Gastrocnemius medialis (tissue), 4 donors: Measurements from ENCODE around the gene ZBTB20. TPM values are rescaled to one million over a fixed set of nuclear protein-coding genes. Genes with fewer than 3 reads are reported as not detected.

ENCODE experiments used
- ATAC-seq, 2 donors: fragments of 150-250 bp; one replicate each; pipeline ENCODE4 v1.9.1; 2016
- DNase-seq, 2 donors: peaks; one replicate each; pipeline ENCODE4 v3.0.0-alpha.2; 2019
- H3K27ac ChIP-seq, 4 donors: fragments of 200-600 bp; sonication (generic); 1 replicate in 1 of 4; 2 replicates in 3 of 4; pipeline ENCODE4 v1.5.1; 2016 to 2018; ENCODE audit warnings: mild to moderate bottlenecking in 2 of 4, moderate library complexity in 1 of 4
- H3K27me3 ChIP-seq, 3 donors: fragments of 200-600 bp; sonication (generic) in 2 of 3; 1 replicate in 1 of 3; 2 replicates in 2 of 3; pipeline versions ENCODE4 v1.5.1 to v1.6.0; 2016 to 2019; ENCODE audit warnings: mild to moderate bottlenecking in 1 of 3, moderate library complexity in 1 of 3
- H3K36me3 ChIP-seq, 2 donors: fragments of 200-600 bp; sonication (generic) in 1 of 2; one replicate each; pipeline ENCODE4 v1.5.1; 2017 to 2018
- H3K4me1 ChIP-seq, 2 donors: fragments of 200-600 bp; sonication (generic) in 1 of 2; one replicate each; pipeline ENCODE4 v1.5.1; 2016 to 2017; ENCODE audit warnings: mild to moderate bottlenecking in 2 of 2
- H3K4me3 ChIP-seq, 4 donors: fragments of 200-600 bp; sonication (generic) in 3 of 4; 1 replicate in 1 of 4; 2 replicates in 3 of 4; pipeline ENCODE4 v1.5.1; 2016 to 2019; ENCODE audit warnings: mild to moderate bottlenecking in 2 of 4
- H3K9me3 ChIP-seq, 3 donors: fragments of 200-600 bp; sonication (generic) in 2 of 3; 1 replicate in 1 of 3; 2 replicates in 2 of 3; pipeline ENCODE4 v1.5.1; 2016 to 2019
- CTCF ChIP-seq, 5 experiments: fragments of 450-650 bp in 3 of 5; fragments of 200-600 bp in 2 of 5; sonication (generic) in 2 of 5; IDR thresholded peaks in 4 of 5; conservative IDR thresholded peaks in 1 of 5; 1 replicate in 4 of 5; 2 replicates in 1 of 5; pipeline ENCODE4 v1.5.1; 2016 to 2019; ENCODE audit warnings: antibody characterized with exemption in 5 of 5, mild to moderate bottlenecking in 3 of 5, moderate library complexity in 3 of 5
- POLR2A ChIP-seq, 2 donors: fragments of 450-650 bp; IDR thresholded peaks; one replicate each; pipeline ENCODE4 v1.6.1; 2017; ENCODE audit warnings: antibody characterized with exemption in 2 of 2, mild to moderate bottlenecking in 2 of 2, moderate library complexity in 2 of 2
- in situ Hi-C, 4 donors: fragments of 200-750 bp; cut with MboI; loops; one replicate each; pipeline versions ENCODE4 v1.15.0 to v1.8.0; 2017; ENCODE audit warnings: low sequenced_read_pairs in 4 of 4
- intact Hi-C: fragments of 100-400 bp; cut with DNase I; formaldehyde crosslinking; loops from one replicate; pipeline ENCODE4 v1.15.1; 2023; ENCODE audit warnings: low total_unique reads
- total RNA-seq, 4 donors: library from RNA; depleted of rRNA; stranded (reverse); fragments of >200 nt; gene quantifications; one replicate each; pipeline versions ENCODE4 v1.1.0 to v1.2.3, GENCODE V29; 2016

ZBTB20 gene
- total RNA-seq, 4 donors from 2014 or later, result 47.6 to 86.5 (median 69.0) TPM

GRCh38 chr3:115077501-115078250 is 69.4 kb downstream of the ZBTB20 start:
- H3K36me3 ChIP-seq, result no peaks in the 10 kb centered on the region
- ATAC-seq (no peak), DNase-seq (no peak)
- in situ Hi-C loops, result loop anchor here in 1 of 4 donors (25.0 kb wide), 1 partner anchor 240 kb away; no protein-coding TSS in a partner anchor
- no peaks in the 10 kb centered on the region for H3K9me3 ChIP-seq
- H3K27ac ChIP-seq, result no peak overlapping the region
- peaks cover 24 to 36% of the 10 kb centered on the region in 2 donors for H3K4me1 ChIP-seq
- H3K27me3 ChIP-seq, result no peaks in the 10 kb centered on the region
- intact Hi-C loops, result no loop called here
- H3K4me3 ChIP-seq, result no peak overlapping the region
- TF ChIP-seq POLR2A (IDR thresholded peaks at IDR 0.05), result no peak
- TF ChIP-seq CTCF (IDR thresholded peaks at IDR 0.05 in 4 of 5, conservative IDR thresholded peaks at IDR 0.05 in 1 of 5), result no peak

- H3K4me3 ChIP-seq, result no peak overlapping the region
- no peak for TF ChIP-seq POLR2A (IDR thresholded peaks at IDR 0.05)
- no peak for TF ChIP-seq CTCF (IDR thresholded peaks at IDR 0.05 in 4 of 5, conservative IDR thresholded peaks at IDR 0.05 in 1 of 5)
- in situ Hi-C loops, result no loop called here
- intact Hi-C loops, result no loop called here
- DNase-seq, result no peak
- no peaks in the 10 kb centered on the region for H3K36me3 ChIP-seq
- H3K4me1 ChIP-seq, result peaks cover 40 to 45% of the 10 kb centered on the region in 2 donors
- H3K27ac ChIP-seq, result no peak overlapping the region
- H3K27me3 ChIP-seq, result no peaks in the 10 kb centered on the region
- ATAC-seq, result no peak
- no peaks in the 10 kb centered on the region for H3K9me3 ChIP-seq
These were observed 72.6 kb downstream of the ZBTB20 start for GRCh38 chr3:115074502-115074901.

GRCh38 chr3:115072265-115073021 is 74.6 kb downstream of the ZBTB20 start:
- in situ Hi-C loops, result no loop called here
- Histone ChIP-seq H3K36me3 (no peaks in the 10 kb centered on the region), H3K4me3 (no peak overlapping the region), H3K9me3 (no peaks in the 10 kb centered on the region), H3K4me1 (peaks cover 41 to 42% of the 10 kb centered on the region in 2 donors), H3K27ac (peak overlapping the region; percentile 57 to 71 (median 60)), H3K27me3 (no peaks in the 10 kb centered on the region)
- DNase-seq (no peak), ATAC-seq (peak; percentile 77 to 81)
- intact Hi-C loops, result no loop called here
- no peak for TF ChIP-seq POLR2A (IDR thresholded peaks at IDR 0.05)
- TF ChIP-seq CTCF (IDR thresholded peaks at IDR 0.05 in 4 of 5, conservative IDR thresholded peaks at IDR 0.05 in 1 of 5), result no peak

GRCh38 chr3:115071601-115072000 is 75.5 kb downstream of the ZBTB20 start:
- intact Hi-C loops, result no loop called here
- Histone ChIP-seq H3K27me3 (no peaks in the 10 kb centered on the region), H3K9me3 (no peaks in the 10 kb centered on the region), H3K4me1 (peaks cover 41 to 42% of the 10 kb centered on the region in 2 donors), H3K4me3 (peak overlapping the region in 1 of 4 donors; percentile 1), H3K36me3 (no peaks in the 10 kb centered on the region), H3K27ac (peak overlapping the region; percentile 57 to 71 (median 60))
- ATAC-seq, result peak; percentile 60 to 65
- DNase-seq, result no peak
- TF ChIP-seq CTCF (IDR thresholded peaks at IDR 0.05 in 4 of 5, conservative IDR thresholded peaks at IDR 0.05 in 1 of 5) (no peak), POLR2A (IDR thresholded peaks at IDR 0.05) (peak in 1 of 2 donors; percentile 36)
- in situ Hi-C loops, result no loop called here
